ENCODE measurements around the gene SLC35F3. TPM values are rescaled to one million over a fixed set of nuclear protein-coding genes. Genes with fewer than 3 reads are reported as not detected.

Gene SLC35F3
- total RNA-seq, 2 experiments from 2014 or later, result 34.4 to 35.7 TPM

- no peak overlapping the region for H3K4me3 Mint-ChIP-seq
- no peak for DNase-seq
- no peak for ATAC-seq
- no peaks in the 10 kb centered on the region for H3K27me3 Mint-ChIP-seq (ENCODE audit: low read depth)
- H3K27ac Mint-ChIP-seq, result peak overlapping the region; percentile 8
- H3K4me1 Mint-ChIP-seq (ENCODE audit: low read depth), result peaks cover 26% of the 10 kb centered on the region
- H3K9me3 Mint-ChIP-seq (ENCODE audit: insufficient read depth), result no peaks in the 10 kb centered on the region
- ChIA-PET CTCF (no interaction called here), POLR2A (no interaction called here)
- peaks cover 37% of the 10 kb centered on the region for H3K36me3 Mint-ChIP-seq (ENCODE audit: low read depth)
Observed at GRCh38 chr1:234272656-234273312, 368.3 kb downstream of the SLC35F3 start.

GRCh38 chr1:234273981-234274380 lies 369.5 kb downstream of the SLC35F3 start:
- ChIA-PET CTCF (no interaction called here), POLR2A (no interaction called here)
- DNase-seq, result no peak
- H3K4me3 Mint-ChIP-seq, result no peak overlapping the region
- peaks cover 37% of the 10 kb centered on the region for H3K36me3 Mint-ChIP-seq (ENCODE audit: low read depth)
- H3K27me3 Mint-ChIP-seq (ENCODE audit: low read depth), result no peaks in the 10 kb centered on the region
- H3K27ac Mint-ChIP-seq, result no peak overlapping the region
- H3K4me1 Mint-ChIP-seq (ENCODE audit: low read depth), result peaks cover 26% of the 10 kb centered on the region
- H3K9me3 Mint-ChIP-seq (ENCODE audit: insufficient read depth), result no peaks in the 10 kb centered on the region
- ATAC-seq, result no peak

GRCh38 chr1:234276151-234276788 lies 371.8 kb downstream of the SLC35F3 start:
- Mint-ChIP-seq H3K4me1 (ENCODE audit: low read depth) (peaks cover 11% of the 10 kb centered on the region), H3K27ac (no peak overlapping the region), H3K9me3 (ENCODE audit: insufficient read depth) (no peaks in the 10 kb centered on the region), H3K36me3 (ENCODE audit: low read depth) (peaks cover 54% of the 10 kb centered on the region), H3K27me3 (ENCODE audit: low read depth) (no peaks in the 10 kb centered on the region), H3K4me3 (no peak overlapping the region)
- no peak for ATAC-seq
- no peak for DNase-seq
- CTCF ChIA-PET, result interaction anchor here (1.5 kb wide), 1 partner anchor 34 kb away, joined by 8 read pairs; no protein-coding TSS in a partner anchor
- POLR2A ChIA-PET, result no interaction called here

DNA sequence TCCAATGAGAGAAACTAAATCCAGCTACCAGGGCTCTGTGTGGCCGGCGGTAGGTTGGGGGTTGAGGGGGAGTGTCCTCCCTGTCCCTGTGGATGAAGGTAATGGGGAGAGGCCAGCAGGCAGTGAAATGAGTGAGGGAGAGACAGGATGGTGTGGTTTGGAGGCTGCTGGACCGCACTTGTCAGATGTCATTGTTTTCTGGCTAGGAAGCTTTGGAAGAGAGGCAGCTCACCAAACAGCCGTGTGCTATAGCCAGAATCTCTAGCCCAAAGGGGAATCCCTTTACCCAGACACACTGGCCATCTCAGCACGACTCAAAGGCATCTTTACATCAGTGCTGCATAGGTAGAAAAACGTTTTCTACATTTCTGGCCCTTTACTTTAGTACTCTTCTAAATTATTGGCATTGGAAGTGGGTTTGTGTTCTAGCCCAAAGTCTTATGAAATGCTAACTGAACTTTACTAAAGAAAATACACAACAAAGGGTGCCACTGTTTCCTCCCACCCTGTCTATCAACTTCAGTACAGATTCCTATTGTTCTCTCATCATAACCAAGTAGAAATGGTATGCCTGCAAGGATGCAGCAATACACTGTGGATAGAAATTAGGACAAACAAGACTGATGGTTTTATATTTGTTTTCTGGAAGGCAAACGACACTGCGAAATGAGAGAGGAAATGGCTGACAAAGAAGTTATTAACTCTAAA lies 372.8 kb downstream of the SLC35F3 start:
- no peak for DNase-seq
- H3K4me1 Mint-ChIP-seq (ENCODE audit: low read depth), result peaks cover 2% of the 10 kb centered on the region
- ChIA-PET CTCF (no interaction called here), POLR2A (no interaction called here)
- H3K4me3 Mint-ChIP-seq, result no peak overlapping the region
- no peak overlapping the region for H3K27ac Mint-ChIP-seq
- no peaks in the 10 kb centered on the region for H3K27me3 Mint-ChIP-seq (ENCODE audit: low read depth)
- H3K9me3 Mint-ChIP-seq (ENCODE audit: insufficient read depth), result no peaks in the 10 kb centered on the region
- H3K36me3 Mint-ChIP-seq (ENCODE audit: low read depth), result peaks cover 56% of the 10 kb centered on the region
- no peak for ATAC-seq

GRCh38 chr1:234279021-234279420 lies 374.5 kb downstream of the SLC35F3 start:
- Mint-ChIP-seq H3K4me3 (no peak overlapping the region), H3K9me3 (ENCODE audit: insufficient read depth) (no peaks in the 10 kb centered on the region), H3K4me1 (ENCODE audit: low read depth) (no peaks in the 10 kb centered on the region), H3K27ac (no peak overlapping the region), H3K27me3 (ENCODE audit: low read depth) (no peaks in the 10 kb centered on the region), H3K36me3 (ENCODE audit: low read depth) (peaks cover 51% of the 10 kb centered on the region)
- ATAC-seq, result no peak
- POLR2A ChIA-PET, result no interaction called here
- CTCF ChIA-PET, result no interaction called here
- no peak for DNase-seq

- H3K27me3 Mint-ChIP-seq (ENCODE audit: low read depth), result no peaks in the 10 kb centered on the region
- ATAC-seq (no peak), DNase-seq (no peak)
- H3K4me3 Mint-ChIP-seq, result no peak overlapping the region
- H3K9me3 Mint-ChIP-seq (ENCODE audit: insufficient read depth), result no peaks in the 10 kb centered on the region
- H3K27ac Mint-ChIP-seq, result no peak overlapping the region
- POLR2A ChIA-PET, result no interaction called here
- H3K36me3 Mint-ChIP-seq (ENCODE audit: low read depth), result peaks cover 45% of the 10 kb centered on the region
- CTCF ChIA-PET, result interaction anchor here (2.2 kb wide), 1 partner anchor 30 kb away, joined by 8 read pairs; no protein-coding TSS in a partner anchor
- no peaks in the 10 kb centered on the region for H3K4me1 Mint-ChIP-seq (ENCODE audit: low read depth)
Observed at GRCh38 chr1:234280500-234280899, 376.0 kb downstream of the SLC35F3 start.

GRCh38 chr1:234281826-234282489 lies 377.5 kb downstream of the SLC35F3 start:
- DNase-seq (no peak), ATAC-seq (no peak)
- ChIA-PET POLR2A (no interaction called here), CTCF (interaction anchor here (1.3 to 2.2 kb wide), 2 partner anchors 28 to 69 kb away, joined by 3 to 8 read pairs; no protein-coding TSS in a partner anchor)
- H3K9me3 Mint-ChIP-seq (ENCODE audit: insufficient read depth), result no peaks in the 10 kb centered on the region
- no peak overlapping the region for H3K27ac Mint-ChIP-seq
- H3K4me1 Mint-ChIP-seq (ENCODE audit: low read depth), result no peaks in the 10 kb centered on the region
- H3K4me3 Mint-ChIP-seq, result no peak overlapping the region
- H3K27me3 Mint-ChIP-seq (ENCODE audit: low read depth), result no peaks in the 10 kb centered on the region
- H3K36me3 Mint-ChIP-seq (ENCODE audit: low read depth), result peaks cover 42% of the 10 kb centered on the region

GRCh38 chr1:234286206-234286605 lies 381.7 kb downstream of the SLC35F3 start:
- peaks cover 32% of the 10 kb centered on the region for H3K36me3 Mint-ChIP-seq (ENCODE audit: low read depth)
- H3K4me3 Mint-ChIP-seq, result no peak overlapping the region
- no peaks in the 10 kb centered on the region for H3K4me1 Mint-ChIP-seq (ENCODE audit: low read depth)
- peaks cover 16% of the 10 kb centered on the region for H3K9me3 Mint-ChIP-seq (ENCODE audit: insufficient read depth)
- DNase-seq (no peak), ATAC-seq (no peak)
- ChIA-PET POLR2A (no interaction called here), CTCF (interaction anchor here (1.3 to 1.7 kb wide), 2 partner anchors 24 to 73 kb away, joined by 3 to 4 read pairs; no protein-coding TSS in a partner anchor)
- H3K27me3 Mint-ChIP-seq (ENCODE audit: low read depth), result no peaks in the 10 kb centered on the region
- H3K27ac Mint-ChIP-seq, result no peak overlapping the region

- CTCF ChIA-PET, result interaction anchor here (1.2 kb wide), 1 partner anchor 19 kb away, joined by 4 read pairs; no protein-coding TSS in a partner anchor
- Mint-ChIP-seq H3K9me3 (ENCODE audit: insufficient read depth) (peaks cover 16% of the 10 kb centered on the region), H3K4me1 (ENCODE audit: low read depth) (no peaks in the 10 kb centered on the region), H3K36me3 (ENCODE audit: low read depth) (peaks cover 27% of the 10 kb centered on the region), H3K4me3 (no peak overlapping the region), H3K27me3 (ENCODE audit: low read depth) (no peaks in the 10 kb centered on the region), H3K27ac (no peak overlapping the region)
- DNase-seq (no peak), ATAC-seq (no peak)
- POLR2A ChIA-PET, result no interaction called here
Observed at GRCh38 chr1:234288946-234289345, 384.5 kb downstream of the SLC35F3 start.

- POLR2A ChIA-PET, result no interaction called here
- Mint-ChIP-seq H3K27ac (no peak overlapping the region), H3K4me1 (ENCODE audit: low read depth) (no peaks in the 10 kb centered on the region), H3K27me3 (ENCODE audit: low read depth) (no peaks in the 10 kb centered on the region), H3K9me3 (ENCODE audit: insufficient read depth) (peaks cover 16% of the 10 kb centered on the region), H3K4me3 (no peak overlapping the region), H3K36me3 (ENCODE audit: low read depth) (peaks cover 27% of the 10 kb centered on the region)
- CTCF ChIA-PET, result interaction anchor here (1.0 to 1.8 kb wide), 4 partner anchors 19 to 76 kb away, joined by 3 to 10 read pairs (median 4); no protein-coding TSS in a partner anchor
- ATAC-seq (no peak), DNase-seq (no peak)
Observed at GRCh38 chr1:234289538-234290305, 385.2 kb downstream of the SLC35F3 start.

DNA sequence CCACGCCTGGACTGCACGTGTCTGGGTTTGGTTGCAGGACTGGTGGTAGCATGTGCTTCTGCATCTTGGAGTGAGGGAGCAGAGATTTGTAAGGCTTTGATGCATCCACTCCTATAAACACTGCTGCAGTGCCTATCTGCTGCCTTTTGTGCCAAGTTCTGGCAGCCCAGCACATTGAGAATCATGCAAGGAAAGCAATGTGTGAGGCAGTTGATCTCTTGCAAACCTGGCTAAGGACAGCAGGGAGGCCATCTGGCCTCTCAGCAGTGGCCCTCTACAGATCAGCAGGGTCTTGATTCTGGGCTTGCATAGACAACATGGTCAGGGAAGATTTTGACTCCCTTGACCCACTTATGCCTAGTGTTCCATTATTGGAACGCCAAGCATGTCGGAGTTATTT lies 387.5 kb downstream of the SLC35F3 start:
- no peak overlapping the region for H3K27ac Mint-ChIP-seq
- DNase-seq, result no peak
- H3K4me1 Mint-ChIP-seq (ENCODE audit: low read depth), result no peaks in the 10 kb centered on the region
- peaks cover 35% of the 10 kb centered on the region for H3K36me3 Mint-ChIP-seq (ENCODE audit: low read depth)
- H3K9me3 Mint-ChIP-seq (ENCODE audit: insufficient read depth), result peaks cover 16% of the 10 kb centered on the region
- CTCF ChIA-PET, result no interaction called here
- H3K4me3 Mint-ChIP-seq, result no peak overlapping the region
- POLR2A ChIA-PET, result no interaction called here
- H3K27me3 Mint-ChIP-seq (ENCODE audit: low read depth), result no peaks in the 10 kb centered on the region
- no peak for ATAC-seq
